Epithelial cell of proximal tubule (primary cell): ENCODE data around the gene MED12L. TPM values are rescaled to one million over a fixed set of nuclear protein-coding genes. Genes with fewer than 3 reads are reported as not detected.

ENCODE experiments used
- DNase-seq: peaks from one replicate; pipeline ENCODE4 v3.0.0-alpha.2; 2011; ENCODE audit warnings: low read depth
- H3K4me3 ChIP-seq: 2 replicates; pipeline ENCODE4 v1.5.1; 2011; ENCODE audit warnings: low read depth, mild to moderate bottlenecking, low read length
- CTCF ChIP-seq: conservative IDR thresholded peaks from 2 replicates; pipeline ENCODE4 v1.5.1; 2012; ENCODE audit warnings: low read depth, mild to moderate bottlenecking, low read length
- total RNA-seq: library from RNA; depleted of rRNA; stranded (reverse); fragments of >200 nt; gene quantifications from 2 replicates; pipeline ENCODE4 v1.2.3, GENCODE V29; 2015

Gene MED12L
- 0.12 and 0.80 TPM in 2 replicates for total RNA-seq

GRCh38 chr3:151085227-151085888, at the start of gene MED12L:
Gene MED12L (plus strand): TSS chr3:151085664. CDS start chr3:151086927, 1,263 bp downstream.
- TF ChIP-seq CTCF: no peak
- H3K4me3 ChIP-seq: peak within 1 kb of the TSS; percentile 59
- no peak for DNase-seq

GRCh38 chr3:151037746-151038477, 47.6 kb upstream of the MED12L start:
- no peak for TF ChIP-seq CTCF
- peak; percentile 27 for DNase-seq

GRCh38 chr3:151044706-151045105, 40.8 kb upstream of the MED12L start:
- no peak for DNase-seq
- H3K4me3 ChIP-seq: no peak overlapping the region
- no peak for TF ChIP-seq CTCF

More at GRCh38 chr3:151037746-151038477, 47.6 kb upstream of the MED12L start:
- H3K4me3 ChIP-seq: no peak overlapping the region

GRCh38 chr3:151047636-151048035, 37.8 kb upstream of the MED12L start:
- DNase-seq: no peak
- no peak overlapping the region for H3K4me3 ChIP-seq
- no peak for TF ChIP-seq CTCF

GRCh38 chr3:151051533-151051932, 33.9 kb upstream of the MED12L start:
- no peak for TF ChIP-seq CTCF
- no peak overlapping the region for H3K4me3 ChIP-seq
- no peak for DNase-seq

GRCh38 chr3:151052346-151052745, 33.1 kb upstream of the MED12L start:
- no peak for DNase-seq
- H3K4me3 ChIP-seq: no peak overlapping the region
- no peak for TF ChIP-seq CTCF
